Measurements from ENCODE around the gene LPA. TPM values are rescaled to one million over a fixed set of nuclear protein-coding genes. Genes with fewer than 3 reads are reported as not detected.
"Not testable (repeated sequence)": the region's sequence is repeated elsewhere in the genome, so short reads cannot be mapped to it uniquely, and the experiment has no call there.

The LPA gene
- total RNA-seq, 2 experiments from 2014 or later: not detected

- ChIA-PET POLR2A (no interaction called here), CTCF (no interaction called here)
Observed at GRCh38 chr6:160690458-160690857, 26.4 kb upstream of the LPA start.

GRCh38 chr6:160685762-160686450 lies 21.8 kb upstream of the LPA start:
- DNase-seq (no peak), ATAC-seq (ENCODE audit: poor library complexity) (no peak)
- H3K36me3 Mint-ChIP-seq (ENCODE audit: low read depth): no peaks in the 10 kb centered on the region

More at GRCh38 chr6:160690458-160690857, 26.4 kb upstream of the LPA start:
- no peak overlapping the region for H3K27ac ChIP-seq (ENCODE audit: low read depth in 1 of 2, low read length in 2 of 2)
- ATAC-seq (ENCODE audit: poor library complexity) (no peak), DNase-seq (no peak)
- no peak overlapping the region for H3K4me3 Mint-ChIP-seq
- peaks cover 0 to 6% of the 10 kb centered on the region in 2 experiments for H3K9me3 ChIP-seq (ENCODE audit: control insufficient read depth in 1 of 2, insufficient read depth in 1 of 2, low read length in 2 of 2)
- H3K4me3 ChIP-seq (ENCODE audit: low read length): no peak overlapping the region
- H3K27me3 Mint-ChIP-seq: peaks cover 16% of the 10 kb centered on the region
- intact Hi-C loops (cut with DNase I, micrococcal nuclease): no loop called here
- peaks cover 0 to 4% of the 10 kb centered on the region in 2 experiments for H3K27me3 ChIP-seq (ENCODE audit: control insufficient read depth in 1 of 2, insufficient read depth in 2 of 2, low read length in 2 of 2)
- no peaks in the 10 kb centered on the region for H3K4me1 ChIP-seq (ENCODE audit: insufficient read depth, low read length)
- H3K9me3 Mint-ChIP-seq: no peaks in the 10 kb centered on the region
- no peaks in the 10 kb centered on the region for H3K4me1 Mint-ChIP-seq (ENCODE audit: low read depth)
- no peaks in the 10 kb centered on the region for H3K36me3 Mint-ChIP-seq (ENCODE audit: low read depth)
- no peak overlapping the region for H3K27ac Mint-ChIP-seq
- no peaks in the 10 kb centered on the region for H3K36me3 ChIP-seq (ENCODE audit: insufficient read depth, low read length)
- TF ChIP-seq CTCF (IDR thresholded peaks at IDR 0.05): no peak

GRCh38 chr6:160685101-160685761 lies 21.2 kb upstream of the LPA start:
- H3K27ac Mint-ChIP-seq; ATAC-seq (ENCODE audit: poor library complexity); H3K4me1 Mint-ChIP-seq (ENCODE audit: low read depth); POLR2A ChIA-PET; H3K9me3 ChIP-seq (ENCODE audit: control insufficient read depth in 1 of 2, insufficient read depth in 1 of 2, low read length in 2 of 2); H3K27ac ChIP-seq (ENCODE audit: low read depth in 1 of 2, low read length in 2 of 2); H3K4me3 ChIP-seq (ENCODE audit: low read length); H3K36me3 ChIP-seq (ENCODE audit: insufficient read depth, low read length); H3K4me1 ChIP-seq (ENCODE audit: insufficient read depth, low read length); H3K27me3 ChIP-seq (ENCODE audit: control insufficient read depth in 1 of 2, insufficient read depth in 2 of 2, low read length in 2 of 2); DNase-seq; H3K9me3 Mint-ChIP-seq; intact Hi-C loops (cut with DNase I, micrococcal nuclease); CTCF ChIA-PET; H3K36me3 Mint-ChIP-seq (ENCODE audit: low read depth); H3K4me3 Mint-ChIP-seq: not testable (repeated sequence)
- H3K27me3 Mint-ChIP-seq: peaks cover 11% of the 10 kb centered on the region

More at GRCh38 chr6:160685762-160686450, 21.8 kb upstream of the LPA start:
- no peaks in the 10 kb centered on the region for H3K36me3 ChIP-seq (ENCODE audit: insufficient read depth, low read length)
- H3K9me3 ChIP-seq (ENCODE audit: control insufficient read depth in 1 of 2, insufficient read depth in 1 of 2, low read length in 2 of 2): peaks cover 0 to 6% of the 10 kb centered on the region in 2 experiments
- Mint-ChIP-seq H3K4me1 (ENCODE audit: low read depth) (no peaks in the 10 kb centered on the region), H3K4me3 (no peak overlapping the region), H3K9me3 (no peaks in the 10 kb centered on the region), H3K27ac (no peak overlapping the region), H3K27me3 (peaks cover 11% of the 10 kb centered on the region)
- TF ChIP-seq CTCF (IDR thresholded peaks at IDR 0.05): no peak
- no peaks in the 10 kb centered on the region for H3K27me3 ChIP-seq (ENCODE audit: control insufficient read depth in 1 of 2, insufficient read depth in 2 of 2, low read length in 2 of 2)
- POLR2A ChIA-PET: no interaction called here
- CTCF ChIA-PET: no interaction called here
- H3K4me3 ChIP-seq (ENCODE audit: low read length): no peak overlapping the region
- no peak overlapping the region for H3K27ac ChIP-seq (ENCODE audit: low read depth in 1 of 2, low read length in 2 of 2)
- H3K4me1 ChIP-seq (ENCODE audit: insufficient read depth, low read length): no peaks in the 10 kb centered on the region
- intact Hi-C loops (cut with DNase I, micrococcal nuclease): no loop called here

Measured in CD4-positive, alpha-beta T cell (primary cell).